Sigmoid colon (tissue), 7 donors: ENCODE measurements around the gene SCLY. TPM values are rescaled to one million over a fixed set of nuclear protein-coding genes. Genes with fewer than 3 reads are reported as not detected.

Source experiments
- DNase-seq: peaks from one replicate; pipeline ENCODE4 v3.0.0-alpha.2; 2019
- H3K27ac ChIP-seq, 4 donors: fragments of 200-600 bp; sonication (generic); one replicate each; pipeline ENCODE4 v1.5.1; 2016 to 2019; ENCODE audit warnings: mild to moderate bottlenecking in 1 of 4
- H3K27me3 ChIP-seq, 3 donors: fragments of 200-600 bp; sonication (generic); one replicate each; pipeline ENCODE4 v1.5.1; 2019; ENCODE audit warnings: mild to moderate bottlenecking in 1 of 3
- H3K36me3 ChIP-seq, 4 donors: fragments of 200-600 bp; sonication (generic); one replicate each; pipeline ENCODE4 v1.5.1; 2016 to 2019
- H3K4me1 ChIP-seq, 4 donors: fragments of 200-600 bp; sonication (generic); one replicate each; pipeline ENCODE4 v1.5.1; 2017 to 2019
- H3K4me3 ChIP-seq, 4 donors: fragments of 200-600 bp; sonication (generic); one replicate each; pipeline ENCODE4 v1.5.1; 2017 to 2019; ENCODE audit warnings: mild to moderate bottlenecking in 2 of 4, moderate library complexity in 1 of 4
- H3K9me3 ChIP-seq, 4 donors: fragments of 200-600 bp in 3 of 4; sonication (generic) in 3 of 4; one replicate each; pipeline versions ENCODE4 v1.5.1 to v1.6.1; 2013 to 2019
- EP300 ChIP-seq, 4 donors: sonication (generic); formaldehyde crosslinking; IDR thresholded peaks; one replicate each; pipeline ENCODE4 v1.6.1; 2017; ENCODE audit warnings: antibody characterized with exemption in 4 of 4
- POLR2A ChIP-seq, 2 donors: fragments of 450-650 bp; IDR thresholded peaks; one replicate each; pipeline ENCODE4 v1.6.1; 2016; ENCODE audit warnings: antibody characterized with exemption in 2 of 2, mild to moderate bottlenecking in 2 of 2, moderate library complexity in 2 of 2
- POLR2AphosphoS5 ChIP-seq, 4 donors: sonication (generic); formaldehyde crosslinking; IDR thresholded peaks; one replicate each; pipeline ENCODE4 v1.6.1; 2017; ENCODE audit warnings: antibody characterized with exemption in 4 of 4
- WGBS, 2 donors: extraction: QIAGEN DNeasy Blood & Tissue Kit; methylation state at CpG; one replicate each; pipeline ENCODE4 v1.1.7; 2013; 5-methylcytosine and 5-hydroxymethylcytosine counted together
- intact Hi-C: fragments of 100-400 bp; cut with DNase I; formaldehyde crosslinking; loops from one replicate; pipeline ENCODE4 v1.15.1; 2023
- polyA plus RNA-seq, 3 donors: library from polyadenylated mRNA; stranded (reverse); fragments of 200-250 nt; gene quantifications; one replicate each; pipeline ENCODE4 v1.2.3, GENCODE V29; 2013
- total RNA-seq, 4 donors: library from RNA; depleted of rRNA; stranded (reverse); fragments of >200 nt; gene quantifications; one replicate each; pipeline ENCODE4 v1.1.0, GENCODE V29; 2016
- TF ChIP-seq, protein P1 (sequence below), 4 experiments: fragments of 450-650 bp in 3 of 4; fragments of 200-600 bp in 1 of 4; IDR thresholded peaks; one replicate each; pipeline ENCODE4 v1.5.1; 2016 to 2019; ENCODE audit warnings: antibody characterized with exemption in 4 of 4, mild to moderate bottlenecking in 3 of 4, moderate library complexity in 2 of 4
- donor health status: healthy with polysubstance abuse.
- donor health status: Bipolar disorder and iron deficiency.
- donor health status: healthy.

Gene SCLY
- total and polyA plus RNA-seq, 7 donors: 5.4 to 19.5 (median 10.9) TPM

DNA sequence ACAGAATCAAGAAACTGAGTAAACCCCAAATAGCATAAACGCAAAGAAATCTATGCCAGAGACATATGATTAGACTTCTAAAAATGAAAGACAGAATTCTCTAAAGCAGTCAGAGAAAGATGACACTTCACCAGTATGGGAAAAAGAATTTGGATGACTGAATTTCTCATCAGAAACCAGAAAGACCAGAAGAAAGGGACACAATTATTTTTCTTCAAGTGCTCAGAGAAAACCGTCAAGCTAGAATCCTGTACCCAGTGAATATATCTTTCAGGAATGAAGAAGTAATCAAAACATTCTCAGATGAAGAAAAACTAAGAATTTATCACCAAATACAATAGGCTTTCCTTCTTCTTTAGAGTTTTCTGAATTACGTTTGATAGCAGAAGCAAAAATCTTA lies 25.1 kb downstream of the SCLY start:
- TF ChIP-seq, protein P1, sequence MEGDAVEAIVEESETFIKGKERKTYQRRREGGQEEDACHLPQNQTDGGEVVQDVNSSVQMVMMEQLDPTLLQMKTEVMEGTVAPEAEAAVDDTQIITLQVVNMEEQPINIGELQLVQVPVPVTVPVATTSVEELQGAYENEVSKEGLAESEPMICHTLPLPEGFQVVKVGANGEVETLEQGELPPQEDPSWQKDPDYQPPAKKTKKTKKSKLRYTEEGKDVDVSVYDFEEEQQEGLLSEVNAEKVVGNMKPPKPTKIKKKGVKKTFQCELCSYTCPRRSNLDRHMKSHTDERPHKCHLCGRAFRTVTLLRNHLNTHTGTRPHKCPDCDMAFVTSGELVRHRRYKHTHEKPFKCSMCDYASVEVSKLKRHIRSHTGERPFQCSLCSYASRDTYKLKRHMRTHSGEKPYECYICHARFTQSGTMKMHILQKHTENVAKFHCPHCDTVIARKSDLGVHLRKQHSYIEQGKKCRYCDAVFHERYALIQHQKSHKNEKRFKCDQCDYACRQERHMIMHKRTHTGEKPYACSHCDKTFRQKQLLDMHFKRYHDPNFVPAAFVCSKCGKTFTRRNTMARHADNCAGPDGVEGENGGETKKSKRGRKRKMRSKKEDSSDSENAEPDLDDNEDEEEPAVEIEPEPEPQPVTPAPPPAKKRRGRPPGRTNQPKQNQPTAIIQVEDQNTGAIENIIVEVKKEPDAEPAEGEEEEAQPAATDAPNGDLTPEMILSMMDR (IDR thresholded peaks at IDR 0.05): no peak
- TF ChIP-seq POLR2AphosphoS5 (IDR thresholded peaks at IDR 0.05): no peak
- TF ChIP-seq POLR2A (IDR thresholded peaks at IDR 0.05): no peak
- TF ChIP-seq EP300 (IDR thresholded peaks at IDR 0.05): no peak
- Histone ChIP-seq H3K27ac (no peak overlapping the region), H3K4me1 (peaks cover 0 to 4% (median 0%) of the 10 kb centered on the region in 4 donors), H3K36me3 (peaks cover 0 to 38% (median 5%) of the 10 kb centered on the region in 4 donors), H3K27me3 (no peaks in the 10 kb centered on the region), H3K4me3 (no peak overlapping the region), H3K9me3 (no peaks in the 10 kb centered on the region)
- DNase-seq: no peak
- WGBS, 2 donors: 97 to 98% methylated on average over 3 of the region's 3 CpGs
- intact Hi-C loops: no loop called here

DNA sequence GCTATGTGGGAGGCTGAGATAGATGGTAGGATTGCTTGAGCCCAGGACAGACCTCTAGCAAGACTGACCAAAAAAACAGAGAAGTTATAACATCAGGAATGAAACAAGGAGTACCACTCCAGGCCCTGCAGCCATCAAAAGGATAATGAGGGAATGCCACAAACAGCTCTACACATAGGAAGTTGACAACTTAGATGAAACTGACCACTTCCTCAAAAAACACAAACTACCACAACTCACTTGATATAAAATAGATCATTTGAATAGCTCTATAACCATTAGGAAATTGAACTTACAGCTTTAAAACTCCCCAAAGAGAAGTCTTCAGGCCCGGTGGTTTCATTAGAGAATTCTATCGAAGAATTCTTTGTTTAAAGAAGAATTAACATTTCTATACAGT lies 26.4 kb downstream of the SCLY start:
- TF ChIP-seq, protein P1 (IDR thresholded peaks at IDR 0.05): no peak
- TF ChIP-seq POLR2AphosphoS5 (IDR thresholded peaks at IDR 0.05): no peak
- TF ChIP-seq EP300 (IDR thresholded peaks at IDR 0.05): no peak
- no peaks in the 10 kb centered on the region for H3K9me3 ChIP-seq
- H3K27ac ChIP-seq: no peak overlapping the region
- H3K27me3 ChIP-seq: no peaks in the 10 kb centered on the region
- no peak for DNase-seq
- H3K36me3 ChIP-seq: peaks cover 0 to 29% (median 3%) of the 10 kb centered on the region in 4 donors
- H3K4me1 ChIP-seq: peaks cover 0 to 2% (median 0%) of the 10 kb centered on the region in 4 donors
- no peak overlapping the region for H3K4me3 ChIP-seq
- intact Hi-C loops: no loop called here
- WGBS, 2 donors: 78 to 84% methylated on average over 2 of the region's 2 CpGs

DNA sequence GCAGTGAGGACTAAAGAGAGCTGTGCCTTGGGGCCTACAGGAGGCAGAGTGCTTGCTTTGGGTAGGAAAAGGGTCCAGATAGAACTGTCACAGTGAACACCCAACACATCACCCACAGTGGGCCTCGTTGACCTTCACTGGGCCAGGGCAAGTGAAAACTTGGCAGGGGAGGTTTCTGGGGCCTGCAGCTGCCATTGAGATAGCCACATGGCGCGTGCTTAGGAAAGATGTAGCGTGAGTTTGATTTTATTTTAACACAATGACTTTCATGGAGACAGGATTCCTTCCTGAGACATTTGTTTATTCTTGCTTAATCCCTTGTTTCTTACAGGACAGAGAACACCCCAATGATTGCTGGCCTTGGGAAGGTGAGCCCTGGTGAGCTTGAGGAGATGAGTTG lies 30.1 kb downstream of the SCLY start:
- WGBS, 2 donors: 94 to 95% methylated on average over 4 of the region's 4 CpGs
- intact Hi-C loops: no loop called here
- Histone ChIP-seq H3K9me3 (no peaks in the 10 kb centered on the region), H3K4me3 (no peak overlapping the region), H3K36me3 (peaks cover 0 to under 1% (median 0%) of the 10 kb centered on the region in 4 donors), H3K27me3 (no peaks in the 10 kb centered on the region), H3K27ac (no peak overlapping the region), H3K4me1 (no peaks in the 10 kb centered on the region)
- no peak for DNase-seq
- TF ChIP-seq EP300 (IDR thresholded peaks at IDR 0.05) (no peak), POLR2A (IDR thresholded peaks at IDR 0.05) (no peak), POLR2AphosphoS5 (IDR thresholded peaks at IDR 0.05) (no peak)
- TF ChIP-seq, protein P1 (IDR thresholded peaks at IDR 0.05): no peak

DNA sequence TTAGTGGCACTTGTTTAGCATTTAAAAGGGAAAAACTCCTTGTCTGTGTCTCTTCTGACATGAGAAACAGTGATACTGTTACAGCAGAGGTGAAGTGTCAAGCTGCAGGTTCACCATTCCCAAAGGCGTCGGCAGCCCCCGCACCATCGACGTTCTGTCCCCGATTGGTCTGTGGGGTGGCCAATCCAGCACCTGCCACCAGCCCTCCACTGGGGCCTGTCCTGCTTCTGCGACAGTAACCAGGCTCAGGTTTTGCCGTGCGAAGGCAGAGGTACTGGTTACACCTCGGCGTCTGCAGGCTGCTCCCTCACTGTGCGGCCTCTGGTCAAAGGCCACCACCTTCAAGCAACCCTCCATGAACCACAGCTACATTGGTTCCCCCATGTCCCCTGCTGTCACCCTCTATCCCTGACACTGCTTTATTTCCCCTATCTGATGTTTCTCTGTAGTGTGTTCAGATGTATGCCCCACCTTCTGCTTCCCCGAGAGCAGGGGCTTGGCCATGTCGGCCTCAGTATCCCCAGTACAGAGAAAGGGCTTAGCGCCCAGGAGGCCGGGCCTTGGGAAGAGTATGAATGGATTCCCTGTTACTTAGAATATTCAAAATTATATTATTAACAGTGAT lies 30.7 kb downstream of the SCLY start:
- no peaks in the 10 kb centered on the region for H3K4me1 ChIP-seq
- DNase-seq: no peak

More for the DNA sequence above, 30.7 kb downstream of the SCLY start:
- Histone ChIP-seq H3K9me3 (no peaks in the 10 kb centered on the region), H3K27ac (no peak overlapping the region), H3K4me3 (no peak overlapping the region), H3K27me3 (no peaks in the 10 kb centered on the region), H3K36me3 (no peaks in the 10 kb centered on the region)
- 94 to 95% methylated on average over 16 of the region's 16 CpGs for WGBS, 2 donors
- TF ChIP-seq POLR2AphosphoS5 (IDR thresholded peaks at IDR 0.05): no peak
- TF ChIP-seq POLR2A (IDR thresholded peaks at IDR 0.05): no peak
- TF ChIP-seq, protein P1 (IDR thresholded peaks at IDR 0.05): no peak
- no peak for TF ChIP-seq EP300 (IDR thresholded peaks at IDR 0.05)
- intact Hi-C loops: no loop called here
